Cardiac septum (tissue), 1 donor: Measurements from ENCODE around the gene SRGAP1. TPM values are rescaled to one million over a fixed set of nuclear protein-coding genes. Genes with fewer than 3 reads are reported as not detected.
"Not testable (repeated sequence)": the region's sequence is repeated elsewhere in the genome, so short reads cannot be mapped to it uniquely, and the experiment has no call there.

Experiments used
- DNase-seq: peaks from one replicate; pipeline ENCODE4 v3.0.0-alpha.2; 2020; ENCODE audit warnings: low spot score
- intact Hi-C: fragments of 100-400 bp; cut with DNase I; formaldehyde crosslinking; loops from one replicate; pipeline ENCODE4 v1.14.0; 2022
- total RNA-seq: library from RNA; stranded (reverse); fragmentation: NEBNext Ultra II Directional; extraction: Animal tissue kit (Norgen Biotek cat#: 25700); gene quantifications from one replicate; pipeline ENCODE4 v1.2.1, GENCODE V29; 2021
- donor health status: DM: no; HTN: no; CAD: no.

SRGAP1 gene
- total RNA-seq, 1 donor from 2014 or later = 5.9 TPM

DNA sequence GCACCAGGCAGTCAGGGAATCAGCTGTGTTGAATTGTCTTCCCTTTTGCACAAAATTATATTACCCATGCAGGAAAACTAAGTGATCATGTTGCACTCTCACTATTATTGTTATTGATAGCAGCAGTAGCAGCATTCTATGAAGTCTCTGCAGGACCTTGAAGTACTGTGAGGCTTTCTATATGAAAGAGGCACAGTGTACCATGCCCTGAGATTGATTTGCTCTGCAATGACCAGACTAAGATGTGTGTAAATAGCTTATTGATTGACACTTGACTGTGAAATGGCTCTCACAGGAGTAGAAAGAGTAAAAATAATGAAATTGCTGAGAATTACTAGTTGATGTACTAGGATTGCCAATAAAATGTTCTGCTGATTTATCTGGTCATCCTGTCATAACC is 277.7 kb downstream of the SRGAP1 start:
- intact Hi-C loops = no loop called here
- no peak for DNase-seq

- no peak for DNase-seq
- intact Hi-C loops = no loop called here
Observed at GRCh38 chr12:64122995-64123394, 278.5 kb downstream of the SRGAP1 start.

GRCh38 chr12:64123448-64123847 is 278.9 kb downstream of the SRGAP1 start:
- intact Hi-C loops = no loop called here

GRCh38 chr12:64124511-64125197 is 280.2 kb downstream of the SRGAP1 start:
- DNase-seq = no peak
- intact Hi-C loops = no loop called here

More at GRCh38 chr12:64123448-64123847, 278.9 kb downstream of the SRGAP1 start:
- no peak for DNase-seq

DNA sequence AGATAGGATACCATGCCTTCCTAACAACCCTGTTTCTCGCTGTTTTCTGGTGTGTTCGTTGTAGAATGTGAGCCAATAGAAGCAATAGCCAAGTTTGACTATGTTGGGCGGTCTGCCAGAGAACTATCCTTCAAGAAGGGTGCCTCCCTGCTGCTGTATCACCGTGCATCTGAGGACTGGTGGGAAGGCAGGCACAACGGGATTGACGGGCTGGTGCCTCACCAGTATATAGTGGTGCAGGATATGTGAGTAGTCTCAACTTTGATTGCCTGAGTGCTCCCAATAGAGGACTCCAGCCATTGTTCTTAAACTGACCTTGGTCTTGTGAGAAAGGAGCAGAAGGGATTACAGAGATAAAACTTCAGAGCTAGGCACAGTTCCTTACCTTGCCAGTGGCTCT is 281.4 kb downstream of the SRGAP1 start:
- no peak for DNase-seq
- intact Hi-C loops = no loop called here

DNA sequence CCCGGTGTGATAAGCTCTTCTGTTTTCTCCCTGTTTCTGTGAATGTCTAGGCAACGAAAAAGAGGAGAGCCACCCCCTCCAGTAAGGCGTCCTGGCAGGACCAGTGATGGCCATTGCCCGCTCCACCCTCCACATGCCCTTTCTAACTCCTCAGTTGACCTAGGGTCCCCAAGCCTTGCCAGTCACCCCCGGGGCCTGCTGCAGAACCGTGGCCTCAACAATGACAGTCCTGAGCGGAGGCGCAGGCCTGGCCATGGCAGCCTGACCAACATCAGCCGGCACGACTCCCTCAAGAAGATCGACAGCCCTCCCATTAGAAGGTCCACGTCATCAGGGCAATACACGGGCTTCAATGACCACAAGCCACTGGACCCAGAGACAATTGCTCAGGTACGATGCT is 283.3 kb downstream of the SRGAP1 start:
- DNase-seq = no peak
- intact Hi-C loops = no loop called here

DNA sequence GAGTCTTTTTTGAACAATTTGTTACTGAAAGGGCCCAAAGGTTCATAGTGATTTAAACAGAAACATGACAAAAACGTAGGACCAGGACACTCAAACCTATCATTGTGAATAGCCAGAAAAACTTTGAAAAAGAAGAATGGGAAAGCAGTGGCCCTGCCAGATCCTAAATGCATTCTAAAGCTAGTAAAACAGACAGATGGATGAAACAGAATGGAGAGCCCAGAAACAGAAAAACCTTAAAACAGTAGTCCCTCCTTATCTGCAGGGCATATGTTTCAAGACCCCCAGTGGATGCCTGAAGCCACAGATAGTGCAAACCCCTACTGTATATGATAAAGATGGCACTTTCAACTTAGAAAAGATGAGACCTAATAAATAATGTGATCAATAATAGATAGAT is 283.9 kb downstream of the SRGAP1 start:
- no peak for DNase-seq
- intact Hi-C loops = no loop called here

DNA sequence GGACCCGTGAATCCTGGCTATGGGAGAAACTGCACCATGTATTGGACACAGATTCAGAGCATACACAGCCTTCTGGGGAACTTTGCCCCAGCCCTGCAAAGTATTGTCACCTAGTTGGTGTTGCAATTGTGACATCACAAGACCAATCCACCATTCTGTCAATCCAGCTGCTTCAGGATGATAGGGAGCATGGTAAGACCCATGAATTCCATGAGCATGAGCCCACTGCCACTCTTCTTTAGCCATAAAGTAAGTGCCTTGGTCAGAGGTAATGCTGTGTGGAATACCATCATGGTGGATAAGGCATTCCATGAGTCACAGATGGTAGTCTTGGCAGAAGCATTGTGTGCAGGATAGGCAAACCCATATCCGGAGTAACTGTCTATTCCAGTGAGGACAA is 286.0 kb downstream of the SRGAP1 start:
- intact Hi-C loops, DNase-seq: not testable (repeated sequence)

DNA sequence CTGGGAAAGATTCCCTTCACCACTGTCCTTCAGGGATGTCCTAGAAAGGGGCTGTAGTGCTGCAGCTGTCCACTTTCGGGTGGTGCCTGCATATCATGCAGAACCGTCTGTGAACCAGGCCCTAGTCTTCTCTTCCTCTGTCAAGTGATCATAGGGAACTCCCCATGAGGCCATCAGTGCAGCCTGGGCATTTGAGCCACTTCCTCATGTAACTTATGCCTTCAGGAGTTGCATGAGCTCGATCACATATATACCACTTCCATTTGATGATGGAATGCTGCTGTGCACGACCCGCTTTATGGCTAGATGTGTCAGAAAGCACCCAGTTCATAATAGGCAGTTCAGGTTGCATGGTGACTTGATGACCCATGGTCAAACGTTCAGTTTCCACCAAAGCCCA is 287.0 kb downstream of the SRGAP1 start:
- DNase-seq, intact Hi-C loops: not testable (repeated sequence)

GRCh38 chr12:64132672-64133071 is 288.2 kb downstream of the SRGAP1 start:
- intact Hi-C loops, DNase-seq: not testable (repeated sequence)

- intact Hi-C loops = no loop called here
Observed at GRCh38 chr12:64137117-64137516, 292.6 kb downstream of the SRGAP1 start.

GRCh38 chr12:64139021-64139420 is 294.5 kb downstream of the SRGAP1 start:
- no peak for DNase-seq
- intact Hi-C loops = no loop called here

More at GRCh38 chr12:64137117-64137516, 292.6 kb downstream of the SRGAP1 start:
- no peak for DNase-seq

DNA sequence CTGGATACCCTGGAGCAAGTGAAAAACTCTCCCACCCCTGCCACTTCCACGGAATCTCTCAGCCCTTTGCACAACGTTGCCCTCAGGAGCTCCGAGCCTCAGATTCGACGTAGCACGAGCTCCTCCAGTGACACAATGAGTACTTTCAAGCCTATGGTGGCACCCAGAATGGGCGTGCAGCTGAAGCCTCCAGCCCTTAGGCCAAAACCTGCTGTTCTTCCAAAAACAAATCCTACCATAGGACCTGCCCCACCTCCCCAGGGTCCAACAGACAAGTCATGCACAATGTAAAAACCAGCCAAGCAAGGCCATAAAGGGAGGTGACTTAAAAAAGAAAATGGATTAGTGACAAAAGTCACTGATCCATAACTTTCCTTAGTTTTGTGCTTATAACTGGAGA is 297.9 kb downstream of the SRGAP1 start:
- no peak for DNase-seq

DNA sequence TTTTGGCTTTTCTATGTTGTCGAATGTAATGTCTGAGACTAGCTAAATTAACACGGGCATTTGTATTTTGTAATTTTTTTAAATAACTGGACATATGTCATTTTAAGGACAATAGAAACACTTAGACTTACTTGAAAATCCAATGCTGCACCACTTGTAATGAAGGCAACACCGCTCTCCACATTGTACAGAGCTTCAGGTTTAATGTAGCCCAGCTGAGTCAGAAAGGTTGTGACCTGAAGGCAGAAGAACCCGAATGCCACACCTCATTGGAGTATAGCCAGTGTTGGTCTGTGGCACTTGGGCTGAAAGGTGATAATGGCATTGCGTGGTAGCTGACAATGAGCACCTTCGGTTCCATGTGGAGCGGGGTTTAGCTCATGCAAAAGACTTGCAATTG is 298.3 kb downstream of the SRGAP1 start:
- intact Hi-C loops = no loop called here
- no peak for DNase-seq

More for the DNA sequence above, 297.9 kb downstream of the SRGAP1 start:
- intact Hi-C loops = no loop called here

DNA sequence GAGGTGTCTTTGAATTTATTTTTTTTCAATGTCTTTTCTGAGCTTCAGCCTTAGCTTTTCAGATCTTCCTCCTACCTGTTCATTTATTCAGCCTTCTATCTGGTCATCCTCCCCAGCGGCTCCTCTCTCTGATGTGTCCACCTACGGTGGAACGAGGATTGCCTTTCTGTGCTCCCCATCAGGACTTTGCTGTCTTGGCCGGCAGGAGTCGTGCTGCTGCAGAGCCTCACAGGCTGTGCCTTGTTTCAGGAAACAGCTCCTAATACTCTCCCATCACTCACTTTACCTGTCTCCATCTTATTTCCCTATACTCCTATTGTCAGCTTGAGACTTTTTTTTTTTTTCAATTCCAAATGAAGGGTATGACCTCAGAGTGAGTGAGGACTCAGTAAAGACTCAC is 300.7 kb downstream of the SRGAP1 start:
- DNase-seq = no peak
- intact Hi-C loops = no loop called here

DNA sequence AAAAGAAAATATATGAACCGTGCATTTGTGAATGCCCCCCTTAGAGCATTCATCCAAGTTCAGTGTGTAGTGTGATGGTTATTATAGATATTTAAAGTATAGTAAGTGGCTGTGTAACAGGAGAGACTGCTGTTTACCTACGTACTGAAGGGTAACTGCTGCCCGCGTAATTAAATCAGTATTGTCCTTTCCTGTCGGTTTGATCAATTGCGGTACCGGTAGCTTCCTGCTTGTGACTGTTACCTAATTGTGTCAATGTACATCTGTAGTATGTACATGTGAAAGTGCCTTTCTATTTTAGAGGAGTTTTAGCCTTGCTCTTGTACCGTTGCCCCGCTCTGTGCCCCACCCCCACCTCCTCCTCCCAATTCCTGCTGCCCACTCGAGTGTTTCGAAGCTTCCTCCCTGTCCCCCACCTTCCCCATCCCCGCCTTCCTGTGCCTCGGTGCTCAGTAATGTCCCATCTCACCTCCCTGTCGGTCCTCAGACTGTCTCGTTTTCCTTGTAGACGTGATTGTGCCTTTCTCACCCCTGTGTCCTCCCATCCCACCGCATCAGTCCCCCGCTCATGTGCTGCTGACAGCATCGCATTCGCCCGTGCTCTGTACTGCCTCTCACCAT is 302.6 kb downstream of the SRGAP1 start:
- no peak for DNase-seq

DNA sequence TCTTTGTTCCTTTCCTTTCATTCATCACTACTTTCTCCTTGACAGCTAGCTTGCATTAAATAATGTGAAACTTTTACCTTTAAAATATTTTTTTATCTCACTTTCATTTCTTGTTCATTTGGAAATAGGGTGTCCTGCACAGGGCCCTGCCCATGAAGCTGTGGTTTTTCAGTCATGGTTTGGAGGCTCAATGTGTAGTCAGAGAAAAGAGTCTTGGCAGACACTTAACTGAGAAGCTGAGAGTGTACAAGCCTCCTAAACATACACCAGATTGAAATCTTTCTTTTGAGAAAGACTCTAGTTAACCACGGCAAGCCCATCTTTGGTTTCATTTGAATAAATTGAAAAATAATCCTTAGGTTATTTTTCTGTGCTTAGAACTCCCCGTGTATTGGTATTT is 303.4 kb downstream of the SRGAP1 start:
- DNase-seq = no peak
- intact Hi-C loops = no loop called here

More for the DNA sequence above, 302.6 kb downstream of the SRGAP1 start:
- intact Hi-C loops = no loop called here

DNA sequence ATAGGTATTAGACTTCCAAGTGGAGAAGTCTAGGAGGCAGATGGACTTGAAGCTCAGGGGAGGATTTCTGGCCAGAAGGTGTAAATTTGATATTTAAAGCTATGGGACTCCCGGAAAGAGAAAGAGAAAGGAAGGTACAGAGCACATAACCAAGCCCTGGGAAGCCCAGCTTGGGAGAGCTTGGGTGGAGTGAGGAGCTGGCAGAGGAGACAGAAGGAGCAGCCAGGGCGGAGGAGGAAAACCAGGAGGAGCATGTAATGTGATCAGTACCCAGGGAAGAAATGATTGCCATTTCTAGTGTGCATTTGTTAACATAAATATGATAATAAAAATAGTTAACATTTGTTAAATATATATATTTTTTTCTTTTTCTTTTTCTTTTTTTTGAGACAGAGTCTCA is 310.2 kb downstream of the SRGAP1 start:
- intact Hi-C loops = no loop called here
- no peak for DNase-seq

DNA sequence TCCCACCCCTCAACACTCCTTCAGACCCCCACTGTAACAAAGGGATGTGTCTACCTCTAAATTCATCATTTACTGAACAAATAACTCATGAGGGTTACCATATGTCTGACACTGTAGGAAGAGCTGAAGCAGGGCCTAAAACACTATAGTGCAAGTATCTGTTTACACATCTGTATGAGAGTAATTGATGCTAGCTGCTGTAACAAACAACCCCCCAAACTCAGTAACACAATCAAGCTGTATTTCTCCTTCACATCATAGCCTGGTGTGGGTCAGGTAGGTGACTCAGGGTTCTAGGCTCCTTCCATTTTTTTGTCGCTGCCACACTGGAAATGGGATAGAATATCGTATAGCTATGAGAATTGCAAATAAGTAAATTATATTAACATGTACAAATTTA is 312.6 kb downstream of the SRGAP1 start:
- DNase-seq = no peak
- intact Hi-C loops = no loop called here

- no peak for DNase-seq
- intact Hi-C loops = no loop called here
Observed at GRCh38 chr12:64160021-64160710, 315.7 kb downstream of the SRGAP1 start.

GRCh38 chr12:64160711-64161060 is 316.2 kb downstream of the SRGAP1 start:
- intact Hi-C loops = no loop called here
- DNase-seq = no peak
